HG03342 (cell line): ENCODE results near the gene MLST8.
"Not testable (repeated sequence)": the region's sequence is repeated elsewhere in the genome, so short reads cannot be mapped to it uniquely, and the experiment has no call there.

Experiments
- ATAC-seq: cut with Tn5 transposase; IDR thresholded peaks from one replicate; pipeline ENCODE4 v1.9.1; 2021; ENCODE audit warnings: mild to moderate bottlenecking, moderate library complexity; ENCODE audit not compliant: unreplicated experiment

MLST8 gene

DNA sequence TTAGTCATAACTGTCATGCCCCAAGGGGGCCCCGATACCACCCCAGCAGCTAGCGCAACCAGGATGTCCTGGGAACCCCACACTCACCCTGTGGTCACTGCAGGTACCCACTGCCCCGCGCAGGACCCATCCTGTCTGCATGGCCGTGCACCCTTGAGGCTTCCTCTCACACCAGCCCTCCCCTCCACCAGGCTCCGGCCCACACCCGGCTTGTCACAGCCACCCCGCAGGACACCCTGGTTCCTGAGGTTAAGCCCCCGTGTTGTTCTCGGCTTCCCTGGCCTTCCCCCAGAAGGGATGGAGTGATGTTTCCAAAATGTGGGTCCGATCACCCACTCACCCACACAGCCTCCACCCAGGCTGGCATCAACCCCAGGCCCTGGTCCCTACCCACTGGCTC is 38.5 kb downstream of the MLST8 start:
- ATAC-seq = no peak

DNA sequence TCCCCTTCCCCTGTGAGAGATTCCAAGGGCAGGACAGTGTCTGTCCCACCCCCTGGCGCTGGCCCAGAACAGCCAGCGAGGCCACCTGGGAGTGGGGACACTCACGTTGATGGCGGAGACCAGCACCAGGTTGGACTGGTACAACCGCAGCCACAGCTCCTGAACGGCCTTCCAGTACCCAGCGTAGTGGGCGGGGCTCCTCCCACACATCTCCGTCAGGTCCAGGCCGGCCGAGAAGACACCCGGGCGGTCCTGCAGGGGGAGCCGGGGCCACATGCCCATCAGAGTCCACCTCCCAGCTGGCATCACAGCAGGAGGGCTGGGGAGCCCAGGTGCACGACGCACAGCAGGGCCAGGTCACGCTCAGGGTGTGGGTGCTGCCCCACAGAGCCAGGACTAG is 39.0 kb downstream of the MLST8 start:
- ATAC-seq = no peak

DNA sequence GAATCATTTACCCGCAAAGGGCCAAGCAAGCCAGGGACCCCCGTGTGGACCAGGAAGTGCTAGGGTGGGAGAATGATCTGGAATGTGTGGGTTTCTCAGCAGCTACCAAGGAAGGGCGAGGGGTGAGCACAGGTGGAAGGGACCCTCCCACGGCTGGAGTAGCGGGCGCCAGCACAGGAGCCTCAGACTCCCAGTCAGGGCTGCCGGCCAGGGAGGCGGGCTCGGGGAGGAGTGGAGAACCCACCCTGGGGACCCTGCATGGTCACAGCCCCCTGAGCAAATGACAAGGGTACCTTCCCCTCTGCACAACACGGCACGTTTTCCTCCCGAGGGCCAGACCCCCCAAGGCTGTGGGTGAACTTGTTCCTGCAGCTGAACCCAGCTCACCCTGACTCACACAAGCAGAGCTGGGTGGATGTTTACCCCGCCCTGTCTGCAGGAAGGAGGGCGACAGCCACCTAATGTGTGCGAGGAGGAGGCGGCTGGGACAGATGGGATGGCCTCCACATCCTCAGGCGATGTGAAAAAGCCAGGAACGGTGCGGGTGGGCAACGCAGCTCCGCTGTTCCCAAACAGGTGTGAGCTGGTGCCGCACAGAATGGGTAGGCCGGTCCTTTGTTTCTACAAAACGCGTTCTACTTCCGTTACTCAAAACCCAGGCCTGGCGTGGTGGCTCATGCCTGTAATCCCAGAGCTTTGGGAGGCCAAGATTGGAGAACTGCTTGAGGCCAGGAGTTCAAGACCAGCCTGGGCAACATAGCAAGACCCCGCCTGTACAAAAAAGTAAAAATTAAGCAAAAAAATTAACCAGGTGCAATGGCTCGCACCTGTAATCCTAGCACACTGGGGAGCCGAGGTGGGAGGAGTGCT is 39.9 kb downstream of the MLST8 start:
- ATAC-seq = no peak

DNA sequence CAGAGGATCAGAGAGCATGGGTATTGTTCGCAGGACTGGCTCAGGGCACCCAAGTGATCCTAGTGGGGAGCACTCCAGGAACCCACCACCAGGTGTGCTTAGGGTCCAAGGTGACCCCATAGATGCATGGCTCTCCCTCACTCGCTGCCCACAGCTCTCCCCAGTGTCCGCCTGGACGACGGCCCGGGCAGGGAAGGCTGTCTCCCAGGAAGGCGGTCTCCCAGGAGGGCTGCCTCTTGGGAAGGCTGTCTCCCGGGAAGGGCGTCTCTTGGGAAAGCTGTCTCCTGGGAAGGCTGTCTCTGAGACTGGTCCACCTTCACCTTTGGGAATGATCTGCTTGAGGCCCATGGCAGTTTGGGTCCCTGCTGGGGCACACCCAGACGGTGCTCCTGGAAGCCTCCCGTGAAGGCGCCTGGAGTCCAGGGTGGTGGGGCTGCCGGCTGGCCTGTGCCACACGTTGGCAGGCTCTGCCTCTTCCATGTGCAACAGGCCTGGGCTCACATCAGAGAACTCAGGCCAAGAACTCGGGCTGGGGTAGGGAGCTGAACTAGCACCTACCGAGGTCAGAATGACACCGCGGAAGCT is 41.1 kb downstream of the MLST8 start:
- ATAC-seq = no peak

DNA sequence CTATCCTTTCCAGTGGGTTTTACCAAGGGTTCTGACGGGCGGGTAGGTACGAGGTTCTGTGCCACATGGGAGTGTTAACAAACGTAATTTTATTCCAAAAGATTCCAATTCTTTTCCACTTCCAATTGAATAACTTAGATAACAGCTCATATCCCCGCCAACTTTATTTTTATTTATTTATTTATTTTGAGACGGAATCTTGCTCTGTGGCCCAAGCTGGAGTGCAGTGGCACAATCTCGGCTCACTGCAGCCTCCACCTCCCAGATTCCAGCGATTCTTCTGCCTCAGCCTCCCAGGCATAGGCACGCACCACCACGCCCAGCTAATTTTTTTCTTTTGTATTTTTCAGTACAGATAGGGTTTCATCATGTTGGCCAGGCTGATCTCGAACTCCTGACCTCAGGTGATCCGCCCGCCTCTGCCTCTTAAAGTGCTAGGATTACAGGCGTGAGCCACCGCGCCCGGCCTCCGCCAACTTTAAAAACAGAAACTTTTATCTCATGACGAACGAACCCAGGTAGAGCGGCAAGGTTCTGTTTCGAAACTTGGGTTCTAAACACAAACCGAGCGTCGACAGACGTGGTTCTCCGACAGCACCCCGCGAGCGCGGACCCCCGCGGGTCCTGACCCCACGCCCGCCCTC is 45.5 kb downstream of the MLST8 start:
- ATAC-seq = peak; percentile 1

DNA sequence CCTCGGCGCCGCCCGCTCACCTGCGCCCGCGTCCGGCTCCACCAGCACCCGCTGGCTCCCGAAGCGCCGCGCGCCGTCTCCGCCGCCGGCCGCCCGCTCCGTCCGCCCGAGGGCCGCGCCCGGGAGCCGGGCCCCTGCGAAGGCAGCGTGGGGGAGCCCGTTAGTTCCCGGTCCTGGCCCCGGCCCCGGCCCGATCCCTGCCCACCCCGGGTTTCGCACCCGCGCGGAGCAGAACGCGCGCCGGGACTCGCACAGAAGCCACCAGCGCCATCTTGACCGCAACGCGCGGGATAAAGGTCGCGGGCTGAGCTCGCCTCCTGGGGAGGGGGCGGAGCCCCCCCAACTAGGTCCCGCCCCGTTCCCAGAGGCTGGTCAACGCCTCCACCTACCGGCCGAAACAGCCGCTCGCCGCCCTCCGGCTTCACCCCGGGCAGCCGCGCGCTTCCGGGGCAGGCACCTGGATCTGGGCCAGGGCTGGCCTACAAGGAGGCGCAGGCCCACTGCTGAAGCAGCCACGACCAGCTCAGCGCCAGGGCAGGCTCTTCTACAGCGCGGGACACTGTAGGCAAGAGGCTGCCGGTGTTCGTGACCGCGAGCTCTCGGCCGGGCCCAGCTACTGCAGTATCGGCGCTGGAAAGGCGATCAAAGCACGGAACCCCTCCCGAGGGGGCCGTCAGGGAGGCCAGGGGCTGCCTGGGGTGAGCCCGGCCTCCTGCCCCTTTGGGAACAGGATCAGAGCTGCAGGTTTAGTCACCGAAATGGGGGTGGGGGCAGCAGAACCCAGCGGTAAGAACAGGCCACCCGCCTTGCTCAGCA is 46.2 kb downstream of the MLST8 start, which contains the start of gene ECI1:
Gene ECI1, minus strand, starts transcription at position 292 of the 816 bp plus-strand sequence. Its CDS starts 21 bp downstream, at position 271.
- ATAC-seq = peak; percentile 84

DNA sequence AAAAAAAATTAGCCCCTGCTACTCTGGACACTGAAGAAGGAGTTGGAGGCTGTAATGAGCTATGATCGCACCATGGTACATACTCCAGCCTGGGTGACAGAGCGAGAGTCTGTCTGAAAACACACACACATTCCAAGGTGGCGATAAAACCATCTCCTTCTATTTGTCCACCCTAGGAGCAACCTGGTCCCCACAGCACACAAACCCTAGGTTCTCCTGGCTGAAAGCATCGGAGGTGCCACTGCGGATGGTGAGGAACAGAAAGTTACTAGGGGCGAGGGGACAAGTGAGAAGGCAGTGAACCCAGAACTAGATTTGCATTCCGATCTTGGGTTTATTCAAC is 47.5 kb downstream of the MLST8 start:
- no peak for ATAC-seq

DNA sequence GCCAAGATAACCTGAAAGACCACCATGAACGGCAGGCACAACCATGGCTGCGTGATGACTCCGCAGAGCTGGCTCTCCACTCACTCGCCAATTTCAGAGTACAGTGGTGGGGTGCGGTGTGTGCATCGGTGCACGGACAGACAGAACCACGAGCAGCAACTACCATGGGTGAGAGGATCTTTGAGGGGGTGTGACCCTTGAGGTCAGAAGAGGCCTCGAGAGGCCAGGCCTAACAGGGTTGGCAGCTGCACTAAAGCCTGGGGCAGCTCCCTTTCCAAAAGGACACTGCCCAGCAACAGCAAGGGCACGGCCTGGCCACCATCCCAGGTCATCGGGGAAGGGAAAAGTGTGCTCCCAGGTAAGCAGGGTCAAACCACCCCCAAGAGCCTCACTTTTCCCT is 48.0 kb downstream of the MLST8 start:
- ATAC-seq = no peak

DNA sequence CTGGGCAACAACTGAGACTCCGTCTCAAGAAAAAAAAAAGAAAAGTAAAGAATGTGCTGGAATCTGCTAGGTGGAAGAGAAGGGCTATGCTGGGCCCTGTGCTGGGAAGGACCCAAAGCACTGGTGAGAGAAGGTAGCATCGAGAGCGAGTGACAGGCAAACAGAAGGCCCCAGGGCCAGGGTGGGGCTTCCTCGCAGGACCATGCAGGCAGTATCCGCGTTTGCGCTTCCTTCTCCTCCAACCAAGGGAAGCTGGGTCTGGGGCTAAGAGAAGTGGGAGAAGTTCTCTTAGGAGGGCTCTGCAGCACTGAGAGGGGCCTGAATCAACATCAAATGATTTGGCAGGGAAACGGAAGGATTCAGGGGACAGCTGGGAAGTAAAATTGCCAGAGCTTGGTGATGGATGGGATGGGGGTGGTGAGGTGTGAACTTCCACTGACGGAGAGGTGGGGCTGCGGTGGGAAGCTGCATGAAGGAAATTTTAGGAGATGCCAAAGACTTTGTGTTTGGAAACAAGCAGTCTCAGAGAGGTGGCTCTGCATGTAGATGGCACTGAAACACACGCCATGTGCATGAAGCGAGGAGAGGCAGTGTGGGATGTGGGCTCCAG is 51.4 kb downstream of the MLST8 start:
- ATAC-seq = no peak

DNA sequence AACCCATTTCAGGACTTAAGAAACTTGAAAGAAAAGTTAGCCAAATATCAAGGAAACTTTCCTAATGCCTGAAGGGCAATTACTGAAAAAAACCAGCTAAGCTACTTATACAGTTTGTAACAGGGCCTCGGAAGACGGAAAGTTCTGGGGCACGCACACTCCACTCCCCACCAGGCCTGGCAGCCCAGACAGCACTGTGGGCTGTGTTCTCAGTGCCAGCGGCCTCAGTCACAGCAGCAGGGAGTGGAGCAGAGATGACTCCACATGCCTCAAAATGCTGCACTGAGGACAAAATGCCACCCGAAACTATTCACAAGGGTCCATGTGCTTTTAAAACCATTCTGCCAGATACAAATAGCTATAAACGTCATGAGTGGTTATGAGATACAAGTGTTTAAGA is 52.5 kb downstream of the MLST8 start:
- no peak for ATAC-seq

DNA sequence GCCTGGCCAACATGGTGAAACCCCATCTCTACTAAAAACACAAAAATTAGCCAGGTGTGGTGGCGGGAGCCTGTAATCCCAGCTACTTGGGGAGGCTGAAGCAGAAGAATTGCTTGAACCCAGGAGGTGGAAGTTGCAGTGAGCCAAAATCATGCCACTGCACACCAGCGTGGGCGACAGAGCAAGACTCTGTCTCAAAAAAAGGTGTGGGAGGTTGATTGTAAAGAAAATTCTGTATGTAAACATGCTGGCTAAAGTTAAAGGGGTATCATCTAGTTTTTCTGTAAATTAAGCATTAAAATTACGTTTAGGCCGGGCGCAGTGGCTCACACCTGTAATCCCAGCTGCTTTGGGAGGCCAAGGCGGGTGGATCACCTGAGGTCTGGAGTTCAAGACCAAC is 53.3 kb downstream of the MLST8 start:
- not testable (repeated sequence) for ATAC-seq
